ENCODE results near the gene METTL8.
"Not testable (repeated sequence)": the region's sequence is repeated elsewhere in the genome, so short reads cannot be mapped to it uniquely, and the experiment has no call there.

The METTL8 gene

DNA sequence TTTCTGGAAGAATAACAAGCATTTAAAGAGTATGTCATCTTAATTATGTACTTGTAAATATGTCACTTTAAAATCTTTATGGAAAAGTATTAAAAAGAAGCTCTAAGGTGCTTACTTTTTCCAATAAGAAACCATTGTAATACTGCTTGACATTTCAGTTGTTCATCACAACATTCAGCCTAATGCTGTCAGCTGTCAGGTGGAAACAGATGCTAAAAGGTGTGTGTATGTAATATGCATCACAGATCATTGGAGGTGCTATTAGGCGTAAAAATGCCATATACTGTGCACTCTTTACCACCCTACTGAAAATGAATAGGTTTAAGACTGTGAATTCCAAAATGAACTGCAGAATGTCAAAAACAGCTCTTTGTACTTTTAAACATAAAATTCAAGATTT, 40.3 kb downstream of the METTL8 start:
- Mint-ChIP-seq H3K4me3 (no peak overlapping the region), H3K9me3 (no peaks in the 10 kb centered on the region), H3K4me1 (peaks cover 18% of the 10 kb centered on the region), H3K27ac (no peak overlapping the region), H3K27me3 (no peaks in the 10 kb centered on the region)
- ATAC-seq (no peak), DNase-seq (no peak)

DNA sequence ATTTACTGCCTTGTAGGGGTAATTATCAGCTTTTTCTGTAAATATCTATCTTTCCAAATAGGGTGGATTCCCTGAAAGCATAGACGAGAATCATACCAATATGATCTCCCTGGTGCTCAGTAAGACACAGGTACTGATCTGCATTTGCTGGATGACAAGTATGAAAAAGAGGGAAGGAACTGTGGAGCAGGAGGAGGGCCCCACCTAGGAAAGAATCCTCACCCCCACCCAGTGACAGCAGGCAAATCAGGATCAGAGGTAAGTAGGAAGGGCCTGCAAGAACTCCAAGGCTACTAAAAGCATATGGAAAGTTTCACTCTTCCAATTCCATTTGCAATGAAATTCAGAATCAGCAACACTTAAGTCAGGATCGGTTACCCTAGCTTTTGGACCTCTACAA, 42.3 kb downstream of the METTL8 start:
- ATAC-seq = no peak
- Mint-ChIP-seq H3K4me3 (no peak overlapping the region), H3K4me1 (peaks cover 12% of the 10 kb centered on the region), H3K9me3 (no peaks in the 10 kb centered on the region), H3K27ac (no peak overlapping the region), H3K27me3 (no peaks in the 10 kb centered on the region)
- no peak for DNase-seq

DNA sequence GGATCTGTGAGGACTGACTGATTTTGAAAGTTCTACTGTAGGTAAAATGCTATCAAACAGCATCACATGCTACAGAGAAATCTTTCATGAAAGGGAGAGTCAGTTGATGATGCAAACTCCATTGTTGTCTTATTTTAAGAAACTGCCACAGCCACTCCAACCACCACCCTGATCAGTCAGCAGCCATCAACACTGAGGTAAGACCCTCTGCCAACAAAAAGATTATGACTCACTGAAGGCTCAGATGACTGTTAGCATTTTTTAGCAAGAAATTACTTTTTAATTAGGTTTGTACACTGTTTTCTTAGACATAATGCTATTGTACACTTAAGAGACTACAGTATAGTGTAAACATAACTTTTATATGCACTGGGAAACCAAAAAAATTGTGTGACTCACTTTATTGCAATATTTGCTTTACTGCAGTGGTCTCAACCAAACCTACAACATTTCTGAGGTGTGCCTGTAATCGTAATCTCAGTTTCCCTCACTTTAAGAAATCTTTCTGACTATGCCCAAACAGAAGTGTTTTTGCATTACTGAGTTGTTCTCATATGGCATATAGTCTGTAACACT, 42.8 kb downstream of the METTL8 start:
- peak; percentile 8 to 59 for DNase-seq
- Mint-ChIP-seq H3K9me3 (no peaks in the 10 kb centered on the region), H3K27me3 (no peaks in the 10 kb centered on the region), H3K4me3 (no peak overlapping the region), H3K27ac (no peak overlapping the region), H3K4me1 (peaks cover 14% of the 10 kb centered on the region)
- ATAC-seq = peak; percentile 98

DNA sequence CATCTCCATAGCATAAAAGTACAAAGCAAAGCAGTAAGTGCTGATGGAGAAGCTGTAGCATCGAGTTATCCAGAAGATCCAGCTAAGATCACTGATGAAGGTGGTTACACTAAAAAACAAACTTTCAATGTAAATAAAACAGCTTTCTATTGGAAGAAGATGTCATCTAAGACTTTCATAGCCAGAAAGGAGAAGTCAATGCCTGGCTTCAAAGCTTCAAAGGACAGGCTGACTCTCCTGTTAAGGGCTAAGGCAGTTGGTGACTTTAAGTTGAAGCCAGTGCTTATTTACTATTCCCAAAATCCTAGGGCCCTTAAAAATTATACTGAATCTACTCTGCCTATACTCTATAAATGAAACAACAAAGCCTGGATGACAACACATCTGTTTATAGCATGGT, 44.0 kb downstream of the METTL8 start:
- no peak for ATAC-seq
- no peak for DNase-seq
- H3K27me3 Mint-ChIP-seq = no peaks in the 10 kb centered on the region
- no peak overlapping the region for H3K4me3 Mint-ChIP-seq
- peaks cover 21% of the 10 kb centered on the region for H3K4me1 Mint-ChIP-seq
- peak overlapping the region in 1 of 2 donors; percentile 8 for H3K27ac Mint-ChIP-seq
- H3K9me3 Mint-ChIP-seq = no peaks in the 10 kb centered on the region

DNA sequence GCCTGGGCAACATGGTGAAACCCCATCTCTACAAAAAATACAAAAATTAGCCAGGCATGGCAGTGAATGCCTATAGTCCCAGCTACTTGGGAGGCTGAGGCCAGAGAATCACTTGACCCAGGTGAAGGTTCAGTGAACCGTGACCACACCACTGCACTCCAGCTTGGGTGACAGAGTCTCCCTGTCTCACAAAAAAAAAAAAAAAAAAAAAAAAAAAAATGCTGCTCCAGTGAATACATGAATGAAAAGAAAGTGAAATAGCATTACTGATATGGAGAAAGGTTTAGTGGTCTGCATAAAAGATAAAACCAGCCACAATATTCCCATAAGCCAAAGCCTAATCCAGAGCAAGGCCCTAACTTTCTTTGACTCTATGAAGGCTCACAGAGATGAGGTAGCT, 44.5 kb downstream of the METTL8 start:
- H3K9me3 Mint-ChIP-seq = no peaks in the 10 kb centered on the region
- ATAC-seq (no peak), DNase-seq (no peak)
- peaks cover 21% of the 10 kb centered on the region for H3K4me1 Mint-ChIP-seq
- H3K4me3 Mint-ChIP-seq = no peak overlapping the region
- H3K27me3 Mint-ChIP-seq = no peaks in the 10 kb centered on the region
- H3K27ac Mint-ChIP-seq = peak overlapping the region in 1 of 2 donors; percentile 8

DNA sequence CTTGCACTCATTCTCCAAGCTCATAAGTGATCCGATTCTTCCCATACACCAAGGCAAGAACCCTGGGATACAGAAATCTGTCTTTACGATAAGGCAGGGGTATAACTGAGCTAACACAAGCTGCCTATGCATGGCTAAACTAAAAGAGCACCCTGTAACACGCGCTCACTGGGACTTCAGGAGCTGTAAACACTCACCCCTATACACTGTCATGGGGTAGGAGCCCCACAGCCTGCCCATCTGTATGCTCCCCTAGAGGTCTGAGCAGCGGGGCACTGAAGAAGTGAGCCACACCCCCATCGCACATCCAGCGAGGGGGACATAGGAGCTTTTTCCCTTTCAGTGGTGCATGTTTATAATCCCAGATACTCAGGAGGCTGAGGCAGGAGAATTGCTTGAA, 46.7 kb downstream of the METTL8 start:
- DNase-seq = no peak
- H3K4me1 Mint-ChIP-seq = peaks cover 21% of the 10 kb centered on the region
- H3K27ac Mint-ChIP-seq = no peak overlapping the region
- peaks cover 4 to 5% of the 10 kb centered on the region in 2 donors for H3K9me3 Mint-ChIP-seq
- no peak overlapping the region for H3K4me3 Mint-ChIP-seq
- H3K27me3 Mint-ChIP-seq = no peaks in the 10 kb centered on the region
- ATAC-seq = no peak

DNA sequence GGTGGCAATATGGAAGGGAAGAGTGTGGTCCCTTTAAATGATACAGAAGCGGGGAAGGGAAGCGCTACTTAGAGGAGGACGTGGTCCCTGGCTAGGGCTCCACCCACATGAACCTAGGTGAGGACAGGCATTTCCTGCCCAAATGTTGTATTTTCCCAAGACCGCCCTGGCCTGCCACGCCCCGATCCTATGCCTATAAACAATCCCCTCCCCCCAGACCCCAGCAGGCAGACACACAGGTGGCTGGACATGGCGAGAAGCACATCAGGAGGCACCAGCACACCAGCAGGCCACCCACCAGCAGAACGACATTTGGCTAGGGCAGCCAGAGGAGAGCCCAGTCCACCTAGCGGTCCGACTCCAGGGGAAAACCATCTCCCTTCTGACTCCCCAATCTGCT, 47.2 kb downstream of the METTL8 start:
- Mint-ChIP-seq H3K27ac (no peak overlapping the region), H3K27me3 (no peaks in the 10 kb centered on the region), H3K4me3 (no peak overlapping the region), H3K9me3 (peaks cover 4 to 5% of the 10 kb centered on the region in 2 donors), H3K4me1 (peaks cover 21% of the 10 kb centered on the region)
- ATAC-seq (no peak), DNase-seq (no peak)

DNA sequence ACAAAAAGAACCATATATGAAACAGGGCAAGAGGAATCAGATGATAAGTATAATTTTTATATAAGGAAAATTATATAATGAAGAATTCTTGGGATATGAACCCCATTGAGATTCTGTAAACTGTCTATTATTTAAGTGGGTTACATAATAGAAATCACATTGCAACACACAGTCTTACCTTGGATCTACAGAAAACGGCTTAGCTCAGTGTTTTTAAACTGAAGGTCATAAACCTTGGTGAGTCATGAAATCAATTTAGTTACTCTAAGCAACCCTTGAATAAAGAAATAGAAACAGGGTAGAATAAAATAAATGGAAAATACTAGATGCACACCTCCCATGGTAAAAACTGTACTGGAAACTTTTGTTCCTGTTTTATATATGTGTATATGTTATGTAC, 50.7 kb downstream of the METTL8 start:
- Mint-ChIP-seq H3K27ac (no peak overlapping the region), H3K4me1 (peaks cover 8% of the 10 kb centered on the region), H3K4me3 (no peak overlapping the region), H3K9me3 (peaks cover 20 to 24% of the 10 kb centered on the region in 2 donors), H3K27me3 (no peaks in the 10 kb centered on the region)
- DNase-seq (no peak), ATAC-seq (no peak)

DNA sequence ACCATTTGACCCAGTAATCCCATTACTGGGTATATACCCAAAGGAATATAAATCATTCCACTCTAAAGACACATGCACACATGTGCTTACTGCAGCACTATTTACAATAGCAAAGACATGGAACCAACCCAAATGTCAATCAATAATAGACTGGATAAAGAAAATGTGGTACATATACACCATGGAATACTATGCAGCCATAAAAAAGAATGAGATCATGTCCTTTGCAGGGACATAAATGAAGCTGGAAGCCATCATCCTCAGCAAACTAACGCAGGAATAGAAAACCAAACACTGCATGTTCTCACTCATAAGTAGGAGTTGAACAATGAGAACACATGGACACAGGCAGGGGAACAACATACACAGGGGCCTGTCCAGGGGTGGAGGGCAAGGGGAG, 51.6 kb downstream of the METTL8 start:
- not testable (repeated sequence) for DNase-seq, ATAC-seq, H3K27me3 Mint-ChIP-seq, H3K4me3 Mint-ChIP-seq, H3K4me1 Mint-ChIP-seq, H3K27ac Mint-ChIP-seq
- H3K9me3 Mint-ChIP-seq = peaks cover 29 to 32% of the 10 kb centered on the region in 2 donors

DNA sequence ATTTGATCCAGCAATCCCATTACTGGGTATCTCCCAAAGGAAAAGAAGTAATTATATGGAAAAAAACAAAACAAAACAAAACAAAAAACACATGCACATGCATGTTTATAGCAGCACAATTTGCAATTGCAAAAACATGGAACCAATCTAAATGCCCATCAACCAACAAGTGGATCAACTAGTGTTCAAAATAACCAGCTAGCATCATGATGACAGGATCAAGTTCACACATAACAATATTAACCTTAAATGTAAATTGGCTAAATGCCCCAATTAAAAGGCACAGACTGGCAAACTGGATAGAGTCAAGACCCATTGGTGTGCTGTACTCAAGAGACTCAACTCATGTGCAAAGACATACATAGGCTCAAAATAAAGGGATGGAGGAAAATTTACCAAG, 55.9 kb downstream of the METTL8 start:
- not testable (repeated sequence) for H3K4me3 Mint-ChIP-seq, H3K27ac Mint-ChIP-seq, H3K27me3 Mint-ChIP-seq, ATAC-seq, H3K4me1 Mint-ChIP-seq, DNase-seq
- H3K9me3 Mint-ChIP-seq = peaks cover 53 to 56% of the 10 kb centered on the region in 2 donors

DNA sequence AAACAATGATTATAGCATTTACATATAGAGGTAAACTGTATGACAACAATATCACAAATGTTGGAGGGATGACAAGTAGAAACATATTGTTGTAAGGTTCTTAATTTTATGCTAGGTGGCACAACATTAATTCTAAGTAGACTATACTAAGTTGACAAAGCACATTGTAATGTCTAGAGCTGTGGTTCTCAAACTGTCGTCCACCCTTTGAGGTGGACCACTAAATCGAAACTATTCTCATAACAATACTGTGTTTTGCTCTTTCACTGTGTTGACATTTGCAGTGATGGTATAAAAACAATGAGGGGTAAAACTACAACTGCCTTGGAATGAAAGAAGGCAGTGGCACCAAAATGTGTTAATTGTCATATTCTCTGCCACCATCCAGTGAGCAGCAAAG, 66.1 kb downstream of the METTL8 start:
- no peak for DNase-seq
- Mint-ChIP-seq H3K9me3 (peaks cover 4 to 24% of the 10 kb centered on the region in 2 donors), H3K27ac (no peak overlapping the region), H3K4me3 (no peak overlapping the region), H3K27me3 (no peaks in the 10 kb centered on the region), H3K4me1 (no peaks in the 10 kb centered on the region)
- ATAC-seq = no peak

DNA sequence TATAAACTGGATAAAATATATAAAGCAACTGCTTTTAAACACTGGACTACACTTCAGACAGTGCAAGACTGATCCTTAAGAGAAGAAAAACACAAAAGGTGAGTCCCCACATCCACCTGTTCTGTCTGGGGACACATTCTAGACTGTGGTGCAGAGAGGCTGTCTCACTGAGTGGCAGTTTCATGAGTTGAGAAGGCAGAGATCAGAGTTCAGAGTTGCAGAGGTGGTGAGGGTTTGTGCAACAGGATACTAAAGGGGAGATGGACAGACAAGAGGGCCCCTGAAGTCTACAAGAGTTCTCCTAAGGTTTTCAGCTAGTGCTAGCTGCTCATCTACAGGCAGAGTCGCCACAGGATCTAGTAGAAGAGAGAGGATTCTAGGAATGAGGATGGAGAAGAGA, 68.0 kb downstream of the METTL8 start:
- Mint-ChIP-seq H3K27me3 (no peaks in the 10 kb centered on the region), H3K9me3 (peaks cover 4 to 24% of the 10 kb centered on the region in 2 donors), H3K4me1 (no peaks in the 10 kb centered on the region), H3K4me3 (no peak overlapping the region), H3K27ac (no peak overlapping the region)
- DNase-seq (no peak), ATAC-seq (no peak)

DNA sequence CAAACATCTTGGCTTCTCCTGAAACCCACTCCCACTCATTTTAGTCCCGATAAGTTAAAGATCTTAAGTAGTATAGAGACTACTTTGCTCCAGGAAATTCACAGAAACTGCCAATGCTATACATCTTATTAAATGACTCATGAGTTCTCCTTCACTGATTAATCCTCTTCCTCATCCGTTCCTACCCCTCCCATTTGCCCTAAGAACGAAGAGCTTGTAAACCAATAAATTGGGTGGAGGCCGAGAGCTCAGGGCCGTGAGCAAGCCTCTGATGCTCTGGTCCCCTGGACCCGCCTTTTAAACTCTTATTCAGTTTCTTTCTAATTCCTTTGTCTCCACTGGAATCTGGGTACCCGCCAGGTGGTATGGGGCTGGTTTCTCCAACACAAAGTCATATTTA, 68.6 kb downstream of the METTL8 start:
- H3K9me3 Mint-ChIP-seq = peaks cover 4 to 24% of the 10 kb centered on the region in 2 donors
- DNase-seq = no peak

DNA sequence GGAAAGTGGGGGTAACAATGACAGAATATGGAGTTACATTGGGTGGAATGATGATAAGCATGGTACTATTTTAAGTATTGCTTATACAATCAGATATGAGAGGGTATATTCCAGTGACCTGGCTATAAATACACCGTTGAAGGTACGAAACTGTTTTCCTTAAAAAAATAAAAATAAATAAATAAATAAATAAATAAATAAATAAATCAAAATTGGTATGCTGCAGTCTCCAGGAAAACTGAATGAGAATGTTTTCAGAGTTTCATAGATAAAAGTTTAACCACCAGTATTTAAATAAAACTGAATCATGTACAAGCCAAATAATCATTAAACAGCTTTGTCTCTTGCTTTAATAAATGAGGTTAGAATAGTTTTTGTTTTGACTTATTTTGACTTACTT, 71.4 kb downstream of the METTL8 start:
- ATAC-seq = no peak
- Mint-ChIP-seq H3K4me3 (no peak overlapping the region), H3K9me3 (peaks cover 4 to 22% of the 10 kb centered on the region in 2 donors), H3K4me1 (no peaks in the 10 kb centered on the region), H3K27ac (no peak overlapping the region), H3K27me3 (no peaks in the 10 kb centered on the region)
- DNase-seq = no peak

More for the DNA sequence above, 68.6 kb downstream of the METTL8 start:
- Mint-ChIP-seq H3K27me3 (no peaks in the 10 kb centered on the region), H3K4me1 (no peaks in the 10 kb centered on the region), H3K4me3 (no peak overlapping the region), H3K27ac (no peak overlapping the region)
- ATAC-seq = no peak

DNA sequence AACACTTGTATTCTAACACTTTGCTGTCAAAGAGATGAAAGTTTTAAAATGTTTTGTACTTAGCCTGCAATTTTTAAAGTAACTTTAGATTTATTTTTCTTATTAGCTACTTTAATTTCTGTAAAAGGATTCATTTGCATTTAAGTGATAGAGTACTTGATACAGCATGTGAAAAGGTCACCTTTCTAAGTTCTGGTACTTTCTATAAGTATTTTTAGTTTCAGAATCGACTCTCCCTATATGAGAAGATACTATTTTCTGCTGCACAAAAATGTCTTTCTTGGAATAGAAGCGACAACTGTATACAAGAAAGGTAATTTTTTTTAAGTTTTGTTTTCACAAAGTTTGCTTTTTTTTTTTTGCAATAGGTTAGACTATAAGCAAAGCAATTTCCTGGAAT, 72.9 kb downstream of the METTL8 start:
- no peak overlapping the region for H3K27ac Mint-ChIP-seq
- H3K4me1 Mint-ChIP-seq = no peaks in the 10 kb centered on the region
- no peaks in the 10 kb centered on the region for H3K27me3 Mint-ChIP-seq
- DNase-seq (no peak), ATAC-seq (no peak)
- H3K9me3 Mint-ChIP-seq = peaks cover 7 to 8% of the 10 kb centered on the region in 2 donors
- H3K4me3 Mint-ChIP-seq = no peak overlapping the region

DNA sequence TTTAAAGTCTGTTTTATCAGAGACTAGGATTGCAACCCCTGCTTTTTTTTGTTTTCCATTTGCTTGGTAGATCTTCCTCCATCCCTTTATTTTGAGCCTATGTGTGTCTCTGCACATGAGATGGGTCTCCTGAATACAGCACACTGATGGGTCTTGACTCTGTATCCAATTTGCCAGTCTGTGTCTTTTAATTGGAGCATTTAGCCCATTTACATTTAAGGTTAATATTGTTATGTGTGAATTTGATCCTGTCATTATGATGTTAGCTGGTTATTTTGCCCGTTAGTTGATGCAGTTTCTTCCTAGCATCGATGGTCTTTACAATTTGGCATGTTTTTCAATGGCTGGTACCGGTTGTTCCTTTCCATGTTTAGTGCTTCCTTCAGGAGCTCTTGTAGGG, 80.0 kb downstream of the METTL8 start:
- not testable (repeated sequence) for DNase-seq, H3K4me1 Mint-ChIP-seq, H3K4me3 Mint-ChIP-seq, H3K27me3 Mint-ChIP-seq, H3K27ac Mint-ChIP-seq, ATAC-seq
- peaks cover 8 to 19% of the 10 kb centered on the region in 2 donors for H3K9me3 Mint-ChIP-seq

DNA sequence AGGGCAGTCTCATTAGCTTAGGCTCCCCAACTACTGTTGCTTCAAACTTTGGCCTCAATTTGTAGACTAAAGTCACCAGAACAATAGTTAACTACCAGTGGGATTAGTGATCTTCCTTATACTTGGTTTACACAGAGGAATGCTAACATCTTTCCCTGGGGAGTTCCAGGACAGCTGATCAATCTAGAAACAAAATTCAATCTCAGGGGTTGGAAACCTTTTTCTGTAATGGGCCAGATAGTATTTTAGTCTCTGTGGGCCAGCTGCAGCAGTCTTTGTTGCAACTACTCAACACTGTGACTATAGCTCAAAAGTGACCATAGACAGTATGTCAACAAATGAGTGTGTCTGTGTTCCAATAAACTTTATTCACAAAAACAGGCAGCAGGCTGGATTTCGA, 85.7 kb downstream of the METTL8 start:
- Mint-ChIP-seq H3K27ac (no peak overlapping the region), H3K27me3 (no peaks in the 10 kb centered on the region), H3K4me1 (peaks cover 18% of the 10 kb centered on the region), H3K9me3 (peaks cover 1 to 11% of the 10 kb centered on the region in 2 donors), H3K4me3 (no peak overlapping the region)
- ATAC-seq = no peak
- no peak for DNase-seq

All from stimulated activated naive CD8-positive, alpha-beta T cell treated with anti-CD3 and anti-CD28 coated beads, Interleukin-15, amount 100 ng/mL, for 72 hours (primary cell).